OCI-LY1 (cell line): Measurements from ENCODE around the gene RBMS1.

Experiments
- H2AFZ ChIP-seq: fragments of 200-600 bp; sonication (generic), shearing (Covaris generic); 2 replicates; pipeline ENCODE4 v1.6.0; 2014; ENCODE audit warnings: antibody characterized with exemption, mild to moderate bottlenecking, low read length
- H3F3A ChIP-seq: fragments of 200-600 bp; sonication (generic), shearing (Covaris generic); 2 replicates; pipeline ENCODE4 v1.6.0; 2014; ENCODE audit warnings: mild to moderate bottlenecking, antibody characterized with exemption, low read length, moderate library complexity; ENCODE audit not compliant: insufficient read depth
- H3K27ac ChIP-seq: fragments of 200-600 bp; sonication (generic); 2 replicates; pipeline ENCODE4 v1.5.1; 2014; ENCODE audit warnings: low read length, mixed run types, mild to moderate bottlenecking, low read depth; ENCODE audit not compliant: poor library complexity, severe bottlenecking
- H3K27me3 ChIP-seq: fragments of 200-600 bp; sonication (generic); 2 replicates; pipeline ENCODE4 v1.6.0; 2014; ENCODE audit warnings: antibody characterized with exemption, mild to moderate bottlenecking, low read length, moderate library complexity; ENCODE audit not compliant: insufficient read depth
- H3K36me3 ChIP-seq: fragments of 200-600 bp; sonication (generic); 2 replicates; pipeline ENCODE4 v1.6.1; 2014; ENCODE audit warnings: mild to moderate bottlenecking, antibody characterized with exemption, low read length, moderate library complexity, mixed read lengths; ENCODE audit not compliant: insufficient read depth
- H3K4me1 ChIP-seq: fragments of 200-600 bp; sonication (generic); 2 replicates; pipeline ENCODE4 v1.5.1; 2014; ENCODE audit warnings: mild to moderate bottlenecking, low read length, moderate library complexity; ENCODE audit not compliant: insufficient read depth, severe bottlenecking
- H3K4me2 ChIP-seq: fragments of 200-600 bp; sonication (generic), shearing (Covaris generic); 2 replicates; pipeline ENCODE4 v1.6.1; 2014; ENCODE audit warnings: low read length
- H3K4me3 ChIP-seq: fragments of 200-600 bp; sonication (generic); 2 replicates; pipeline ENCODE4 v1.5.1; 2014; ENCODE audit warnings: low read length, low read depth, mild to moderate bottlenecking, mixed read lengths; ENCODE audit not compliant: poor library complexity, severe bottlenecking
- H3K79me2 ChIP-seq: fragments of 200-600 bp; shearing (Covaris generic); 2 replicates; pipeline ENCODE4 v1.6.1; 2016; ENCODE audit warnings: mixed run types, low read length, mixed read lengths; ENCODE audit not compliant: insufficient read depth
- H3K9ac ChIP-seq: fragments of 200-600 bp; sonication (generic), shearing (Covaris generic); 2 replicates; pipeline ENCODE4 v1.6.1; 2014; ENCODE audit warnings: mild to moderate bottlenecking, low read length, mixed read lengths
- H3K9me2 ChIP-seq: fragments of 200-600 bp; sonication (generic), shearing (Covaris generic); 2 replicates; pipeline ENCODE4 v1.6.1; 2014; ENCODE audit warnings: low read depth, mild to moderate bottlenecking, low read length, mixed read lengths
- H3K9me3 ChIP-seq: fragments of 200-600 bp; shearing (Covaris generic); 2 replicates; pipeline ENCODE4 v1.6.1; 2014; ENCODE audit warnings: low read length, mixed read lengths
- H4K20me1 ChIP-seq: fragments of 200-600 bp; sonication (generic), shearing (Covaris generic); 2 replicates; pipeline ENCODE4 v1.6.0; 2016; ENCODE audit warnings: mild to moderate bottlenecking, low read length; ENCODE audit not compliant: insufficient read depth
- CTCF ChIP-seq: fragments of 200-600 bp; sonication (generic), shearing (Covaris generic); IDR thresholded peaks from 2 replicates; pipeline ENCODE4 v1.5.1; 2017; ENCODE audit warnings: mild to moderate bottlenecking, antibody characterized with exemption, low read length, moderate library complexity, mixed read lengths
- EZH2 ChIP-seq: fragments of 200-600 bp; sonication (generic), shearing (Covaris generic); IDR thresholded peaks from 2 replicates; pipeline ENCODE4 v1.8.0; 2017; ENCODE audit warnings: borderline replicate concordance, mixed run types, mild to moderate bottlenecking, antibody characterized with exemption, low read length, moderate library complexity, mixed read lengths

The RBMS1 gene

GRCh38 chr2:160482673-160483072, 10.9 kb downstream of the RBMS1 start:
- Histone ChIP-seq H4K20me1 (no peaks in the 10 kb centered on the region), H3K36me3 (no peaks in the 10 kb centered on the region), H3K79me2 (no peaks in the 10 kb centered on the region), H3K4me3 (no peak overlapping the region), H3K27ac (no peak overlapping the region), H3K9me3 (no peaks in the 10 kb centered on the region), H3K27me3 (no peaks in the 10 kb centered on the region), H3K4me1 (no peaks in the 10 kb centered on the region), H3F3A (no peaks in the 10 kb centered on the region), H2AFZ (no peak overlapping the region), H3K9me2 (no peaks in the 10 kb centered on the region), H3K9ac (no peak overlapping the region), H3K4me2 (no peak overlapping the region)
- TF ChIP-seq CTCF (no peak), EZH2 (no peak)

DNA sequence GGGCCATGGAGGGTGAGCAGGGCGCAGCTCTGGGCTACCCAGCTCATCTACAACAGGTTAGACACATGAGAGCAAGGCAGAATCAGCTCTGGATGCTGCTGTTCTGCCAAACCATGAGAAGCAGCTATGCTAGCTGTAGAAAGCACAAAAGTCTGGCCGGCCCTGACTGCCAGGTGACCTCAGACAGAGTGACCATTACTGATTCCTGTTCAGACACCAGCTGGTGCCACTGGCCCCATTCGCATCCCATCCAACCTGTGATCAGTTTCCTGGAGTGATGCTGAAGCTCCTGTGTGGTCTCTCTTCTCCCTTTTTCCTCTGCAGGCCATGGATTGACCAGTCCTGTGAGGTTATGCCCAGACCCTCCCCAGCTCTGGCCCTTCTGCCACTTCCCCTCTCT, 14.3 kb downstream of the RBMS1 start:
- Histone ChIP-seq H3K4me3 (no peak overlapping the region), H4K20me1 (no peaks in the 10 kb centered on the region), H3K4me1 (no peaks in the 10 kb centered on the region), H3K27me3 (no peaks in the 10 kb centered on the region), H3K9ac (no peak overlapping the region), H3K9me2 (no peaks in the 10 kb centered on the region), H3K36me3 (no peaks in the 10 kb centered on the region), H3K27ac (no peak overlapping the region), H2AFZ (no peak overlapping the region), H3K79me2 (no peaks in the 10 kb centered on the region), H3F3A (no peaks in the 10 kb centered on the region), H3K4me2 (no peak overlapping the region), H3K9me3 (no peaks in the 10 kb centered on the region)
- TF ChIP-seq CTCF (no peak), EZH2 (no peak)

DNA sequence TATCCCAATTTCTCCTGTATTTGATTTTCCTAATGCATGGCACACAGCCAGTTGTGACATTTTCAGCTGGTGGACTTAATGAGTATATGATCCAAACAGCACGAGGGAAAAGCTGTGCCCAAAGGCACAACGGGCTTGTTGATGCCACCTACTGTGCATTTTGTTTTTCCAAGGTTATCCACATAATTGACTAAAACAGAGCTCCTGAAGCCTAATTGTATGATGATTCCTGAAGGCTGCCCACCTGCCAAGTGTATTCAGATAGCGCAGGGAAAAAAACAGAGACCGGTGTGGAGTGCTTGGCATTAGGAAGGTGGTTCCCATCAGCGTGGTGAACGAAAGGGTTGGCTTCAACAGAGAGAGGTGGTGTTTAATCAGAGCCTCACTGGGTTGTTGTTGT, 14.9 kb downstream of the RBMS1 start:
- H4K20me1 ChIP-seq: no peaks in the 10 kb centered on the region
- H3K9me2 ChIP-seq: no peaks in the 10 kb centered on the region
- no peak overlapping the region for H3K27ac ChIP-seq
- H3K4me2 ChIP-seq: no peak overlapping the region
- H3F3A ChIP-seq: no peaks in the 10 kb centered on the region
- H3K36me3 ChIP-seq: no peaks in the 10 kb centered on the region
- H3K4me1 ChIP-seq: no peaks in the 10 kb centered on the region
- H3K9ac ChIP-seq: no peak overlapping the region
- no peaks in the 10 kb centered on the region for H3K79me2 ChIP-seq
- H3K27me3 ChIP-seq: no peaks in the 10 kb centered on the region
- TF ChIP-seq CTCF (no peak), EZH2 (no peak)
- no peak overlapping the region for H2AFZ ChIP-seq
- no peaks in the 10 kb centered on the region for H3K9me3 ChIP-seq
- no peak overlapping the region for H3K4me3 ChIP-seq
